Measurements from ENCODE around the gene ADGRA3.
A peak's percentile ranks its signal among the peaks of the same experiment; 100 is the strongest.

Gene ADGRA3

DNA sequence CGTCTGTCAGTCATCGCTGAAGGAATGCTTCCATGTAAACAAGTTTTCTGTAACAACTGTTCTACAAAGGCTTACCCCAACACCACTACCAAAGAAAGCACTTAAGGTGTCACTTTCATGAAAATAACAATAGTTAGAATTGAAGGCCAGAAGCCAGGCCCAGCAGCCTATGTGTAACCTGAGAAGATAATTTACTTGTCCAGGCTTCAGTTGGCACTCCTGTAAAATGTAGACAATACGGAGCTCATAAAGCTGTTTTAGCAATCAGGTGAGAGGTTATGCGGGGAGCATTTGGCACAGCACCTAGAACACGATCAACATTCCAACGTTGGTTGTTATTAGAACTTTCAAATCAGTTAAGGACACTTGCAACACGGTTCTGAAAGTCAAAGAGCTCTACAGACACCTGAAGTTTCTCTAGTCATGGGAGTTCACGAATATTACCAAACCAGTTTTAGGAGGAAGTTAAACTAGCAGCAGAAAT, 15.7 kb downstream of the ADGRA3 start (continued):
- TF ChIP-seq ZNF10 (tag by site-specific recombination; IDR thresholded peaks at IDR 0.05) (0 out of 2 replicates have a peak, but pooled peaks have one; percentile 24), ZNF184 (tag by site-specific recombination; IDR thresholded peaks at IDR 0.05) (no peak), YY2 (tag by site-specific recombination; IDR thresholded peaks at IDR 0.05) (no peak), ZNF473 (tag by site-specific recombination; IDR thresholded peaks at IDR 0.05) (no peak), ZNF548 (tag by site-specific recombination; IDR thresholded peaks at IDR 0.05) (no peak), ZNF624 (tag by site-specific recombination; IDR thresholded peaks at IDR 0.05) (no peak), ZNF416 (tag by site-specific recombination; IDR thresholded peaks at IDR 0.05) (no peak), SP3 (tag by site-specific recombination; IDR thresholded peaks at IDR 0.05) (no peak), IKZF3 (tag by site-specific recombination; IDR thresholded peaks at IDR 0.05) (peak; percentile 57; the same call in 1 of the 2 replicates), ZNF596 (tag by site-specific recombination; IDR thresholded peaks at IDR 0.05) (no peak), ZNF146 (tag by site-specific recombination; IDR thresholded peaks at IDR 0.05) (no peak), ZNF530 (tag by site-specific recombination; IDR thresholded peaks at IDR 0.05; ENCODE audit: low read depth) (no peak), ZFHX2 (tag by site-specific recombination; conservative IDR thresholded peaks at IDR 0.05) (no peak), ZNF549 (tag by site-specific recombination; IDR thresholded peaks at IDR 0.05) (no peak), HOXD13 (CRISPR knock-in tag; IDR thresholded peaks at IDR 0.05; ENCODE audit: borderline replicate concordance) (no peak), ZNF221 (tag by site-specific recombination; IDR thresholded peaks at IDR 0.05; ENCODE audit: borderline replicate concordance) (no peak), SP7 (tag by site-specific recombination; IDR thresholded peaks at IDR 0.05) (0 out of 2 replicates have a peak, but pooled peaks have one; percentile 18), ZNF521 (tag by site-specific recombination; IDR thresholded peaks at IDR 0.05) (no peak), GFI1B (tag by site-specific recombination; IDR thresholded peaks at IDR 0.05) (no peak), ZNF266 (tag by site-specific recombination; IDR thresholded peaks at IDR 0.05; ENCODE audit: low read depth) (no peak), YY1 (tag by site-specific recombination; IDR thresholded peaks at IDR 0.05) (no peak), FEZF1 (tag by site-specific recombination; IDR thresholded peaks at IDR 0.05) (peak; percentile 54), ZNF214 (tag by site-specific recombination; IDR thresholded peaks at IDR 0.05; ENCODE audit: borderline replicate concordance) (no peak)
- TF ChIP-seq, protein P1, sequence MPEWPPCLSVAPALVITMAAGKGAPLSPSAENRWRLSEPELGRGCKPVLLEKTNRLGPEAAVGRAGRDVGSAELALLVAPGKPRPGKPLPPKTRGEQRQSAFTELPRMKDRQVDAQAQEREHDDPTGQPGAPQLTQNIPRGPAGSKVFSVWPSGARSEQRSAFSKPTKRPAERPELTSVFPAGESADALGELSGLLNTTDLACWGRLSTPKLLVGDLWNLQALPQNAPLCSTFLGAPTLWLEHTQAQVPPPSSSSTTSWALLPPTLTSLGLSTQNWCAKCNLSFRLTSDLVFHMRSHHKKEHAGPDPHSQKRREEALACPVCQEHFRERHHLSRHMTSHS (tag by site-specific recombination; IDR thresholded peaks at IDR 0.05) = no peak
- TF ChIP-seq, protein P2, sequence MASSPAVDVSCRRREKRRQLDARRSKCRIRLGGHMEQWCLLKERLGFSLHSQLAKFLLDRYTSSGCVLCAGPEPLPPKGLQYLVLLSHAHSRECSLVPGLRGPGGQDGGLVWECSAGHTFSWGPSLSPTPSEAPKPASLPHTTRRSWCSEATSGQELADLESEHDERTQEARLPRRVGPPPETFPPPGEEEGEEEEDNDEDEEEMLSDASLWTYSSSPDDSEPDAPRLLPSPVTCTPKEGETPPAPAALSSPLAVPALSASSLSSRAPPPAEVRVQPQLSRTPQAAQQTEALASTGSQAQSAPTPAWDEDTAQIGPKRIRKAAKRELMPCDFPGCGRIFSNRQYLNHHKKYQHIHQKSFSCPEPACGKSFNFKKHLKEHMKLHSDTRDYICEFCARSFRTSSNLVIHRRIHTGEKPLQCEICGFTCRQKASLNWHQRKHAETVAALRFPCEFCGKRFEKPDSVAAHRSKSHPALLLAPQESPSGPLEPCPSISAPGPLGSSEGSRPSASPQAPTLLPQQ (tag by site-specific recombination; IDR thresholded peaks at IDR 0.05) = no peak
- TF ChIP-seq, protein P3, sequence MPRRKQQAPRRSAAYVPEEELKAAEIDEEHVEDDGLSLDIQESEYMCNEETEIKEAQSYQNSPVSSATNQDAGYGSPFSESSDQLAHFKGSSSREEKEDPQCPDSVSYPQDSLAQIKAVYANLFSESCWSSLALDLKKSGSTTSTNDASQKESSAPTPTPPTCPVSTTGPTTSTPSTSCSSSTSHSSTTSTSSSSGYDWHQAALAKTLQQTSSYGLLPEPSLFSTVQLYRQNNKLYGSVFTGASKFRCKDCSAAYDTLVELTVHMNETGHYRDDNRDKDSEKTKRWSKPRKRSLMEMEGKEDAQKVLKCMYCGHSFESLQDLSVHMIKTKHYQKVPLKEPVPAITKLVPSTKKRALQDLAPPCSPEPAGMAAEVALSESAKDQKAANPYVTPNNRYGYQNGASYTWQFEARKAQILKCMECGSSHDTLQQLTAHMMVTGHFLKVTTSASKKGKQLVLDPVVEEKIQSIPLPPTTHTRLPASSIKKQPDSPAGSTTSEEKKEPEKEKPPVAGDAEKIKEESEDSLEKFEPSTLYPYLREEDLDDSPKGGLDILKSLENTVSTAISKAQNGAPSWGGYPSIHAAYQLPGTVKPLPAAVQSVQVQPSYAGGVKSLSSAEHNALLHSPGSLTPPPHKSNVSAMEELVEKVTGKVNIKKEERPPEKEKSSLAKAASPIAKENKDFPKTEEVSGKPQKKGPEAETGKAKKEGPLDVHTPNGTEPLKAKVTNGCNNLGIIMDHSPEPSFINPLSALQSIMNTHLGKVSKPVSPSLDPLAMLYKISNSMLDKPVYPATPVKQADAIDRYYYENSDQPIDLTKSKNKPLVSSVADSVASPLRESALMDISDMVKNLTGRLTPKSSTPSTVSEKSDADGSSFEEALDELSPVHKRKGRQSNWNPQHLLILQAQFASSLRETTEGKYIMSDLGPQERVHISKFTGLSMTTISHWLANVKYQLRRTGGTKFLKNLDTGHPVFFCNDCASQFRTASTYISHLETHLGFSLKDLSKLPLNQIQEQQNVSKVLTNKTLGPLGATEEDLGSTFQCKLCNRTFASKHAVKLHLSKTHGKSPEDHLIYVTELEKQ (tag by site-specific recombination; IDR thresholded peaks at IDR 0.05; ENCODE audit: borderline replicate concordance) = no peak
- TF ChIP-seq, protein P4, sequence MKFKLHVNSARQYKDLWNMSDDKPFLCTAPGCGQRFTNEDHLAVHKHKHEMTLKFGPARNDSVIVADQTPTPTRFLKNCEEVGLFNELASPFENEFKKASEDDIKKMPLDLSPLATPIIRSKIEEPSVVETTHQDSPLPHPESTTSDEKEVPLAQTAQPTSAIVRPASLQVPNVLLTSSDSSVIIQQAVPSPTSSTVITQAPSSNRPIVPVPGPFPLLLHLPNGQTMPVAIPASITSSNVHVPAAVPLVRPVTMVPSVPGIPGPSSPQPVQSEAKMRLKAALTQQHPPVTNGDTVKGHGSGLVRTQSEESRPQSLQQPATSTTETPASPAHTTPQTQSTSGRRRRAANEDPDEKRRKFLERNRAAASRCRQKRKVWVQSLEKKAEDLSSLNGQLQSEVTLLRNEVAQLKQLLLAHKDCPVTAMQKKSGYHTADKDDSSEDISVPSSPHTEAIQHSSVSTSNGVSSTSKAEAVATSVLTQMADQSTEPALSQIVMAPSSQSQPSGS (tag by site-specific recombination; IDR thresholded peaks at IDR 0.05; ENCODE audit: low read depth) = no peak
- TF ChIP-seq, protein P5, sequence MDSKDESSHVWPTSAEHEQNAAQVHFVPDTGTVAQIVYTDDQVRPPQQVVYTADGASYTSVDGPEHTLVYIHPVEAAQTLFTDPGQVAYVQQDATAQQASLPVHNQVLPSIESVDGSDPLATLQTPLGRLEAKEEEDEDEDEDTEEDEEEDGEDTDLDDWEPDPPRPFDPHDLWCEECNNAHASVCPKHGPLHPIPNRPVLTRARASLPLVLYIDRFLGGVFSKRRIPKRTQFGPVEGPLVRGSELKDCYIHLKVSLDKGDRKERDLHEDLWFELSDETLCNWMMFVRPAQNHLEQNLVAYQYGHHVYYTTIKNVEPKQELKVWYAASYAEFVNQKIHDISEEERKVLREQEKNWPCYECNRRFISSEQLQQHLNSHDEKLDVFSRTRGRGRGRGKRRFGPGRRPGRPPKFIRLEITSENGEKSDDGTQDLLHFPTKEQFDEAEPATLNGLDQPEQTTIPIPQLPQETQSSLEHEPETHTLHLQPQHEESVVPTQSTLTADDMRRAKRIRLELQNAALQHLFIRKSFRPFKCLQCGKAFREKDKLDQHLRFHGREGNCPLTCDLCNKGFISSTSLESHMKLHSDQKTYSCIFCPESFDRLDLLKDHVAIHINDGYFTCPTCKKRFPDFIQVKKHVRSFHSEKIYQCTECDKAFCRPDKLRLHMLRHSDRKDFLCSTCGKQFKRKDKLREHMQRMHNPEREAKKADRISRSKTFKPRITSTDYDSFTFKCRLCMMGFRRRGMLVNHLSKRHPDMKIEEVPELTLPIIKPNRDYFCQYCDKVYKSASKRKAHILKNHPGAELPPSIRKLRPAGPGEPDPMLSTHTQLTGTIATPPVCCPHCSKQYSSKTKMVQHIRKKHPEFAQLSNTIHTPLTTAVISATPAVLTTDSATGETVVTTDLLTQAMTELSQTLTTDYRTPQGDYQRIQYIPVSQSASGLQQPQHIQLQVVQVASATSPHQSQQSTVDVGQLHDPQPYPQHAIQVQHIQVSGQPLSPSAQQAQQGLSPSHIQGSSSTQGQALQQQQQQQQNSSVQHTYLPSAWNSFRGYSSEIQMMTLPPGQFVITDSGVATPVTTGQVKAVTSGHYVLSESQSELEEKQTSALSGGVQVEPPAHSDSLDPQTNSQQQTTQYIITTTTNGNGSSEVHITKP (tag by site-specific recombination; IDR thresholded peaks at IDR 0.05) = no peak
- TF ChIP-seq, protein P6, sequence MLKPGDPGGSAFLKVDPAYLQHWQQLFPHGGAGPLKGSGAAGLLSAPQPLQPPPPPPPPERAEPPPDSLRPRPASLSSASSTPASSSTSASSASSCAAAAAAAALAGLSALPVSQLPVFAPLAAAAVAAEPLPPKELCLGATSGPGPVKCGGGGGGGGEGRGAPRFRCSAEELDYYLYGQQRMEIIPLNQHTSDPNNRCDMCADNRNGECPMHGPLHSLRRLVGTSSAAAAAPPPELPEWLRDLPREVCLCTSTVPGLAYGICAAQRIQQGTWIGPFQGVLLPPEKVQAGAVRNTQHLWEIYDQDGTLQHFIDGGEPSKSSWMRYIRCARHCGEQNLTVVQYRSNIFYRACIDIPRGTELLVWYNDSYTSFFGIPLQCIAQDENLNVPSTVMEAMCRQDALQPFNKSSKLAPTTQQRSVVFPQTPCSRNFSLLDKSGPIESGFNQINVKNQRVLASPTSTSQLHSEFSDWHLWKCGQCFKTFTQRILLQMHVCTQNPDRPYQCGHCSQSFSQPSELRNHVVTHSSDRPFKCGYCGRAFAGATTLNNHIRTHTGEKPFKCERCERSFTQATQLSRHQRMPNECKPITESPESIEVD (tag by site-specific recombination; IDR thresholded peaks at IDR 0.05) = peak; percentile 74

Data from HEK293 (cell line).